HFFc6 (cell line): Measurements from ENCODE around the gene LPAR1. TPM values are rescaled to one million over a fixed set of nuclear protein-coding genes. Genes with fewer than 3 reads are reported as not detected.
A peak's percentile ranks its signal among the peaks of the same experiment; 100 is the strongest.

Source experiments
- DNase-seq: peaks from one replicate; pipeline ENCODE4 v3.0.0-alpha.2; 2018
- H3K27ac Mint-ChIP-seq: 2 replicates; pipeline ENCODE4 v1.8.0; 2020; ENCODE audit warnings: mild to moderate bottlenecking, mixed read lengths
- H3K27me3 Mint-ChIP-seq: 2 replicates; pipeline ENCODE4 v1.8.0; 2021; ENCODE audit warnings: mild to moderate bottlenecking, moderate library complexity, mixed read lengths; ENCODE audit not compliant: insufficient read depth
- H3K36me3 Mint-ChIP-seq: 2 replicates; pipeline ENCODE4 v1.8.0; 2021; ENCODE audit warnings: low read depth, mixed read lengths
- H3K4me1 Mint-ChIP-seq: 2 replicates; pipeline ENCODE4 v1.8.0; 2020; ENCODE audit warnings: low read depth, mixed read lengths
- H3K4me3 Mint-ChIP-seq: 2 replicates; pipeline ENCODE4 v1.8.0; 2020; ENCODE audit warnings: mild to moderate bottlenecking, moderate library complexity, mixed read lengths
- H3K9me3 Mint-ChIP-seq: 2 replicates; pipeline ENCODE4 v1.8.0; 2020; ENCODE audit warnings: mild to moderate bottlenecking, mixed read lengths
- total RNA-seq, 6 experiments: library from RNA; stranded (reverse); fragmentation: NEBNext Ultra II Directional; extraction: Animal tissue kit (Norgen Biotek cat#: 25700); gene quantifications; 2 replicates in 1 of 6; 3 replicates in 5 of 6; pipeline ENCODE4 v1.2.3, GENCODE V29; 2021
- TF ChIP-seq, protein P1 (sequence below): fragments of 200-600 bp; sonication (generic); IDR thresholded peaks from 2 replicates; pipeline ENCODE4 v1.5.0; 2021; ENCODE audit warnings: antibody characterized with exemption, mild to moderate bottlenecking

LPAR1 gene
- total RNA-seq, 6 experiments from 2014 or later = 70.6 to 148 (median 123) TPM

DNA sequence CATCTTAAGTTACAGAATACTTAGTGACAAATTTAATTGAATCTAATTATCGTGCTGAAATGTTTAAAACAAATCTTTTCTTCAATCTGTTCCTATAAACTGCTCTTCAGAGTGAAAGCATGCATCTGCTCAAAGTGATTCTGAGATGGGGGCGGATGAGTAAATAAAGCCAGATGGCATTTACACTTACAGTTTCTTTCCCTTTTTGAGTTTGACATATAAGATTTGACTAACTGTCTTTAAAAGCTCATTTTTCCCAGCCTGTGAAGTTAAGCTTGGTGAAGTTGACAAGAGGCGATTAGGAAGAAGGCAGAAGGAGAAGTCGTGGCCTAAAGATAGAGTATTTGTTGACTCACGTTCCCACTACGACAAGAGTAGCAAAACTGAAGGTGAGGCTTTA, 137.4 kb downstream of the LPAR1 start:
- H3K4me1 Mint-ChIP-seq = peaks cover 80% of the 10 kb centered on the region
- TF ChIP-seq, protein P1, sequence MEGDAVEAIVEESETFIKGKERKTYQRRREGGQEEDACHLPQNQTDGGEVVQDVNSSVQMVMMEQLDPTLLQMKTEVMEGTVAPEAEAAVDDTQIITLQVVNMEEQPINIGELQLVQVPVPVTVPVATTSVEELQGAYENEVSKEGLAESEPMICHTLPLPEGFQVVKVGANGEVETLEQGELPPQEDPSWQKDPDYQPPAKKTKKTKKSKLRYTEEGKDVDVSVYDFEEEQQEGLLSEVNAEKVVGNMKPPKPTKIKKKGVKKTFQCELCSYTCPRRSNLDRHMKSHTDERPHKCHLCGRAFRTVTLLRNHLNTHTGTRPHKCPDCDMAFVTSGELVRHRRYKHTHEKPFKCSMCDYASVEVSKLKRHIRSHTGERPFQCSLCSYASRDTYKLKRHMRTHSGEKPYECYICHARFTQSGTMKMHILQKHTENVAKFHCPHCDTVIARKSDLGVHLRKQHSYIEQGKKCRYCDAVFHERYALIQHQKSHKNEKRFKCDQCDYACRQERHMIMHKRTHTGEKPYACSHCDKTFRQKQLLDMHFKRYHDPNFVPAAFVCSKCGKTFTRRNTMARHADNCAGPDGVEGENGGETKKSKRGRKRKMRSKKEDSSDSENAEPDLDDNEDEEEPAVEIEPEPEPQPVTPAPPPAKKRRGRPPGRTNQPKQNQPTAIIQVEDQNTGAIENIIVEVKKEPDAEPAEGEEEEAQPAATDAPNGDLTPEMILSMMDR = no peak
- no peak for DNase-seq
- H3K36me3 Mint-ChIP-seq = peaks cover 65% of the 10 kb centered on the region
- H3K9me3 Mint-ChIP-seq = peaks cover 21% of the 10 kb centered on the region
- H3K27me3 Mint-ChIP-seq = peaks cover 2% of the 10 kb centered on the region
- peak overlapping the region; percentile 64 for H3K4me3 Mint-ChIP-seq
- H3K27ac Mint-ChIP-seq = peak overlapping the region; percentile 77

DNA sequence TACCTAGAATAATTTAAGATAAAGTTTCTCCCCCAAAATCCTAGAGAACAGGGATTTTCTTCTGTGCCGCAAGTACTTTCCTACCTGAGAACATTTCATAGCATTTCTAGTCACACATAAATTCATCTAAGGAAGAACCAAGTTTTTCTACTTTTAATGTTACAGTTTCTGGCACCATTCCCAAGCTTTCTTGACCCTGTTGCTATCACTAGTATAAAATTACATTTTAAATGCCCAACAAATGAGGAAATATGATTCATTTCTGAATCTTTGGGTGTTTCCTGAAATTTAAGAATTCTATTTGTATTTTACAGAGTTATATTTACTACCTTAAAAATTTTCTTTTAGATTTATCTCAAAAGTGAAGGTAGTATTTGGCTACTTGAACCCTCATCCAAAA, 137.8 kb downstream of the LPAR1 start:
- H3K4me1 Mint-ChIP-seq = peaks cover 80% of the 10 kb centered on the region

DNA sequence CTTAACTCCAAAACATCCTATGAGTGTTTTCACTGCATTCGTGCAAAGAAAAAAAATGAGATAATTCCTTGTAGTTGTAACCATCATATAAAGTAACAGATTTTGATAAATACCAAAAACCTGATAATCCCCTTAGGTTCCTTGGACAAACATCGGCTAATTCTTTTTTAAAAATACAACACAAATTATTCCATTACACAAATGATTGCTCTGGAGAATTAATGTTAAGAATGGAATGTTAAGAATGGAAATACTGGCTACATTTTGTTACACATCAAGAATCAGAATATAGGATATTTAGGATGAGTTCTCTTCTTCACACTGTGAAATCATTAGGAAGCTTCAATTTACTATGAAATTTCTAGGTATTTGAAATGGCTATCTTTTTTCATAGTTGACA, 139.4 kb downstream of the LPAR1 start:
- H3K27ac Mint-ChIP-seq = peak overlapping the region; percentile 76
- peaks cover 55% of the 10 kb centered on the region for H3K36me3 Mint-ChIP-seq
- TF ChIP-seq, protein P1 = no peak
- H3K9me3 Mint-ChIP-seq = peaks cover 21% of the 10 kb centered on the region
- no peak overlapping the region for H3K4me3 Mint-ChIP-seq
- DNase-seq = no peak
- peaks cover 2% of the 10 kb centered on the region for H3K27me3 Mint-ChIP-seq
- H3K4me1 Mint-ChIP-seq = peaks cover 69% of the 10 kb centered on the region

More for the DNA sequence above, 137.8 kb downstream of the LPAR1 start:
- Mint-ChIP-seq H3K36me3 (peaks cover 66% of the 10 kb centered on the region), H3K27ac (peak overlapping the region; percentile 77), H3K9me3 (peaks cover 21% of the 10 kb centered on the region), H3K4me3 (peak overlapping the region; percentile 64; the same call in 1 of the 2 replicates), H3K27me3 (peaks cover 2% of the 10 kb centered on the region)
- TF ChIP-seq, protein P1 = no peak
- no peak for DNase-seq

DNA sequence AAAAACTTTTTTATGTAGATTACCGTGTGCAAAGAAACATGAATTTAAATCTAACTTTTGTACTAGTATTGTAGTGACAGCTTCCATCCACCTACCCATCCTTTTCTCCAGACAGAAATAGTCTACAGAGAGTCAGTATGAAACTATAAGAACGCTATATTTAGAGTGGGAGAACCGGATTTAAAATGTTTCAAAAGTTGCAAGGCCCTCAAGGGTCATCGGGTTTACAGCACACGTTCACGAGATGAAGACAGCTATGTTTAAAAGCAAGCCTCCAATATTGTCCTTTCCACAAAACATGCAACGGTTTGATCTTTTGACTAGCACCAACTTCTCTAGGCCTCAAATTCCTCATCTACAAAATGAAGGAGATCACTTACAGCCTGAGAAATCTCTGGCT, 139.9 kb downstream of the LPAR1 start:
- peaks cover 21% of the 10 kb centered on the region for H3K9me3 Mint-ChIP-seq
- H3K27ac Mint-ChIP-seq = peak overlapping the region; percentile 76
- peaks cover 68% of the 10 kb centered on the region for H3K4me1 Mint-ChIP-seq
- H3K4me3 Mint-ChIP-seq = peak overlapping the region; percentile 60
- H3K27me3 Mint-ChIP-seq = peaks cover 2% of the 10 kb centered on the region
- no peak for DNase-seq
- TF ChIP-seq, protein P1 = no peak
- peaks cover 53% of the 10 kb centered on the region for H3K36me3 Mint-ChIP-seq

DNA sequence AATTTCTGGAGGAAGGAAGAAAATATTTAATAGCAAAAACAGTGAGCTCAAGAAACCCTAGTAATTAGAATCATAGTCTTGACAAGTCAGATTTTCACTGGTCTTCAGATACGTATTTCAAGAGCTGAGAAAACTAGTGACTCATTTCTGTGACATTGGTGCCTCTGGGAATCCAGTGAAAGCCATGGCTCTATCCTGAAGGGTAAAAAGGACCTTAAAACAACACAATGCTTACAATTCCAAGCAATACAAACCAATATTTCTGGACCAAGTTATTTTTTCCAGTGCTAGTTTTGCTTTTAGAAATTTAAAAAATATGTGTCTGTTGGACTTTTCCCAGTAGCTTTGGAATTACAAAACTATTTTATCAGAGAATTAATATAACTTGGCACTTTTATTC, 140.3 kb downstream of the LPAR1 start:
- peaks cover 49% of the 10 kb centered on the region for H3K36me3 Mint-ChIP-seq
- TF ChIP-seq, protein P1 = no peak
- H3K4me1 Mint-ChIP-seq = peaks cover 65% of the 10 kb centered on the region
- H3K4me3 Mint-ChIP-seq = peak overlapping the region; percentile 60; the same call in 1 of the 2 replicates
- H3K27ac Mint-ChIP-seq = peak overlapping the region; percentile 76
- peaks cover 21% of the 10 kb centered on the region for H3K9me3 Mint-ChIP-seq
- peaks cover 2% of the 10 kb centered on the region for H3K27me3 Mint-ChIP-seq
- peak; percentile 63 for DNase-seq
